T-helper 2 cell treated with Interferon-gamma antibody and Interleukin-4, amounts not matched to agents 100 ng/mL and 5 ng/mL, for 36 hours (primary cell): ENCODE data around the gene PARP3. TPM values are rescaled to one million over a fixed set of nuclear protein-coding genes. Genes with fewer than 3 reads are reported as not detected.

Experiments used
- intact Hi-C: fragments of 100-400 bp; cut with micrococcal nuclease; formaldehyde crosslinking; loops from one replicate; pipeline ENCODE4 v1.15.1; 2023
- total RNA-seq: library from RNA; stranded (reverse); gene quantifications from 2 replicates; pipeline ENCODE4 v1.2.3, GENCODE V29; 2022

Gene PARP3
- total RNA-seq, 1 donor from 2014 or later, result 14.0 TPM

GRCh38 chr3:51946796-51947195, 4.6 kb downstream of the PARP3 start:
- intact Hi-C loops, result loop anchor here (10.0 kb wide), 2 partner anchors 262 to 1332 kb away; partner anchors contain the start of genes CISH and MAPKAPK3

DNA sequence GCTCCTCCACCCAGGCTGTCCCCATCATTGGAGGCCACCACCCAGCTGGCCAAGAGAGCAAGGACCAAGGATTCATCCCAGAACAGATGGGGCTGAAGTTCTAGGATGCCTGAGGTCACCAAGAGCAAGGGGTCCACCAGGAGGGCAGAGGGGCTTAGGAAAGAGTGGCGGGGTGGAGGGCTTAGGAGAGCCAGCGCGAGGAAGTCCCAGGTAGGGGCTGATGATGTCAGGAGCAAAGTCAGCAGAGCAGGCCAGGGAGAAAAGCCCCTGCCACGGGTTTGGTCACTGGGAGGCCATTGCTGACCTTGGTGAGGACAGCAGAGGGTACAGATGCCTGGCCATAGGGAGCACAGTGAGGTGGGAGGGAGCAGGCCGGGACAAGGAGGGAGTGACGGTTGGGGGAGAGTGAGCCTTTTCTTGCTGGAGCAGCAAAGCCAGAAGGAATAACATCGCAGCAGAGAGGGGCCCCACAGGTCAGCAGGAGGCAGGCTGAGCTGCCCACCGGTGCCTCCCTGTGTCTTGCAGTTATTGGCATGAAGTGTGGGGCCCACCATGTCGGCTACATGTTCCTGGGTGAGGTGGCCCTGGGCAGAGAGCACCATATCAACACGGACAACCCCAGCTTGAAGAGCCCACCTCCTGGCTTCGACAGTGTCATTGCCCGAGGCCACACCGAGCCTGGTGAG, 5.2 kb downstream of the PARP3 start:
- intact Hi-C loops, result loop anchor here (10.0 kb wide), 2 partner anchors 263 to 1333 kb away; partner anchors contain the start of genes CISH and MAPKAPK3

- intact Hi-C loops, result loop anchor here (10.0 kb wide), 2 partner anchors 263 to 1333 kb away; partner anchors contain the start of genes CISH and MAPKAPK3
Measured at GRCh38 chr3:51948016-51948580, 5.9 kb downstream of the PARP3 start.

- intact Hi-C loops, result loop anchor here (10.0 kb wide), 2 partner anchors 264 to 1334 kb away; partner anchors contain the start of genes CISH and MAPKAPK3
Measured at GRCh38 chr3:51949121-51949520, 7.0 kb downstream of the PARP3 start.

DNA sequence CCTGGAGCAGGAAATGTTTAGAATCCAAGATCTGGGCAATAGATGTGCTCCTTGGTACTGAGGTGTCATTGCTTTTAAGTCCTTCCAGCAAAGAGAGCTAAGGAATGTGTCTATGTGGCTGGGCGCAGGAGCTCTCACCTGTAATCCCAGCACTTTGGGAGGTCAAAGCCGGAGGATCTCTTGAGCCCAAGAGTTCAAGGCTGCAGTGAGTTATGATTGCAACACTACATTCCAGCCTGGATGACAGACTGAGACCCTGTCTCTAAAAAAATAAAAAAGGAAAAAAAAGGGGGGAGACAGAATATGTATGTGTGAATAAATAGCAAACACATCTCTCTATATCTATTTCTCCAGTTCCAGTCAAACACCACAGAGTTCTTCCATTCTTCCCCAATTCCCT, 8.7 kb downstream of the PARP3 start:
- intact Hi-C loops, result no loop called here

- intact Hi-C loops, result no loop called here
Measured at GRCh38 chr3:51953445-51953844, 11.3 kb downstream of the PARP3 start.

GRCh38 chr3:51954105-51954504, 11.9 kb downstream of the PARP3 start:
- intact Hi-C loops, result no loop called here

GRCh38 chr3:51954713-51955112, 12.6 kb downstream of the PARP3 start:
- intact Hi-C loops, result no loop called here

- intact Hi-C loops, result no loop called here
Measured at GRCh38 chr3:51955175-51955892, 13.2 kb downstream of the PARP3 start, which contains the start of gene GPR62. Gene GPR62 (plus strand): TSS chr3:51955381. CDS start chr3:51955653, 272 bp downstream.

DNA sequence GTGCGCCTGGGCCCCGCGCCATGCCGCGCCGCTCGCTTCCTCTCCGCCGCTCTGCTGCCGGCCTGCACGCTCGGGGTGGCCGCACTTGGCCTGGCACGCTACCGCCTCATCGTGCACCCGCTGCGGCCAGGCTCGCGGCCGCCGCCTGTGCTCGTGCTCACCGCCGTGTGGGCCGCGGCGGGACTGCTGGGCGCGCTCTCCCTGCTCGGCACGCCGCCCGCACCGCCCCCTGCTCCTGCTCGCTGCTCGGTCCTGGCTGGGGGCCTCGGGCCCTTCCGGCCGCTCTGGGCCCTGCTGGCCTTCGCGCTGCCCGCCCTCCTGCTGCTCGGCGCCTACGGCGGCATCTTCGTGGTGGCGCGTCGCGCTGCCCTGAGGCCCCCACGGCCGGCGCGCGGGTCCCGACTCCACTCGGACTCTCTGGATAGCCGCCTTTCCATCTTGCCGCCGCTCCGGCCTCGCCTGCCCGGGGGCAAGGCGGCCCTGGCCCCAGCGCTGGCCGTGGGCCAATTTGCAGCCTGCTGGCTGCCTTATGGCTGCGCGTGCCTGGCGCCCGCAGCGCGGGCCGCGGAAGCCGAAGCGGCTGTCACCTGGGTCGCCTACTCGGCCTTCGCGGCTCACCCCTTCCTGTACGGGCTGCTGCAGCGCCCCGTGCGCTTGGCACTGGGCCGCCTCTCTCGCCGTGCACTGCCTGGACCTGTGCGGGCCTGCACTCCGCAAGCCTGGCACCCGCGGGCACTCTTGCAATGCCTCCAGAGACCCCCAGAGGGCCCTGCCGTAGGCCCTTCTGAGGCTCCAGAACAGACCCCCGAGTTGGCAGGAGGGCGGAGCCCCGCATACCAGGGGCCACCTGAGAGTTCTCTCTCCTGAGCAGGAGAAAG, 14.0 kb downstream of the PARP3 start:
- intact Hi-C loops, result no loop called here

DNA sequence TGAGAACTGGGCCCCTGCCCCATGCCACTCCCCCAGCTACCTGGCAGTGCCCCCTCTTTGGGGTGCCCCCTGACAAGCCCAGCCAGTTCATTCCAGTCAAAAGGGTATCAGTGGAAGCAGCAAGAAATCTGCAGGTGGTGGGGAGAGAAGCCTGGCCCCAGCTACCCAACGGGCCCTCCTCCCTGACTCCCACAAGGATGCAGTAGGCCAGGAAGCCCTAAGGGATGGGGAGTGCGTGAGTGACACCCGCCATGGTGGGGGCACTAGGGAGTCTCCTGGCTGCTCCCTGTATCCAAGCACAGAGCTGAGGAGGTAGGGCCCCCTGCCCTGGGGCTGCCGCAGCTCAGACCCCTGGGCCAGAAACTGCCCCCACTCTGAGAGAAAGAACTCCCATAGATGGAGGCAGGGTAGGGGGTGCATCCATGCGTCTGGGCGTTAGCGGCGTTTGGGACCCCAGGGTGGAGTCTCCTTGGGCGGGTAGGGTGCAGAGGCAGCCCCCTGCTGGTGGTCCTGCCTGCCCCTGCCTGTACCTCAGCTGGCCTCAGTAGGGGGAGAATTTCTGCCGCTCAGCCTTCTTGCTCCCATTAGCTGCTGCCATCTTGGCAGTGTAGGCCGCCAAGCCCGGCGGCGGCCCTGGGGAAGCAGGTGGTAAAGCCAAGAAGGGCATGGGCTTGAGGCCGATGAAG, 15.5 kb downstream of the PARP3 start:
- intact Hi-C loops, result no loop called here

GRCh38 chr3:51958603-51959521, 16.7 kb downstream of the PARP3 start:
- intact Hi-C loops, result no loop called here

DNA sequence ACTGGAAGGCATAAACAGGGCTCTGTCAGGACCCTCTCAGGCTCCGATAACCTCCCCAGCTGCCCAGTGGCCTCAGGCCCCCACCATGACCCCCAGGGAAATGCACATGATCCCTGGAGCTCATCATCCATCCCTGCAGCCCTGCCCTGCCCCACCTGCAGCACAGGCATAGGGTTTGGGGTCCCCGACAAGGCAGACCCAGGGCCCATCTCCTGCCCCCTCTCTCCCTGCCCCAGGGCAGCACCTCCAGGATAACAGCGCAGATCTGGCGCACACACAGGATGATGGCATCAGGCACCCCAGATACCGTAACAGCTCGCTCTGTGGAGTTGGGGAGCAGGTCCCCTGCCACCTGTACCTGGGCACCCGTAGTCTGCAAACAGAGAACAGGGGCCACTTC, 17.5 kb downstream of the PARP3 start:
- intact Hi-C loops, result no loop called here

DNA sequence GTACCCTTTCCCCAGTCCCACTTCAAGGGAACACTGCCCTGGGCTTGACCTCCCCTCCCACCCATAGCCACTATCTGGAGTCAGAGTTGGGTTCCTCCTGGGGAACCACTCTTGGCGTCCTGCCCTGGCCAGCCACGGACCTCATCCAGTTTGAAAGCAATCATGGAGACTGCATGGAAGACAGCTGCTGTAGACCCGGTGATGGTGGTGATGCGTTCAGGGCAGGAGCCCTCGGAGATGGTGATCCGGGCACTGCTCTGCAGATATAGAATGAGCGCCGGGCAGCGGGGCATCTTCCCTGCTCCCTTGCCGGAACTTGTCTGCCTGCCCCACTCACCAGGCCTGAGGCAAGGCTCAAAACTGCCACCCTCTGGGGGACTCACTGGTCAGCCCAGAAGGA, 18.2 kb downstream of the PARP3 start:
- intact Hi-C loops, result no loop called here

DNA sequence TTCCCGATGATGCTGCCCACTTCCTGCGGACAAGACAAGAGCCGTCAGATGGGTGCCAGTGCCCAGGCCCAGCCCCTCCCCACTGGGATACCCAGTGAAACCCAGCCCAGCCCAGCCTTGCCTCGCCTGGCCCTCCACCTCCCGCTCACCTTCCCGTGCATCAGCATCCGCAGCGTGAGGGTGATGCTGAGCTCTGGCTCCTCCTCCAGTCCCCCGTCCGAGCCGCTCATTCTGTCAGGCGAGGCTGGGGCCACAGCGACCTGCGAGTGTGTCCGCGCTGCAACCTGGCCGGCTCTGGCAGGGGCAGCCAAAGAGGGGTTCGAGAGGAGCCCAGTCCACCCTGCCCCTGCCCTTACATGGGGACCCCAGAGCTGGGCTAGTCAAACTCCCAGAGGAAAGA, 18.8 kb downstream of the PARP3 start:
- intact Hi-C loops, result no loop called here

- intact Hi-C loops, result no loop called here
Measured at GRCh38 chr3:51961602-51962569, 19.7 kb downstream of the PARP3 start.

GRCh38 chr3:51962854-51963530, 20.8 kb downstream of the PARP3 start:
- intact Hi-C loops, result no loop called here
